Activated T-cell treated with anti-CD3 and anti-CD28 coated beads for 24 hours (primary cell): ENCODE data around the gene TPP1.

ENCODE experiments used
- DNase-seq: peaks from one replicate; pipeline ENCODE4 v3.0.0-alpha.2; 2020; ENCODE audit warnings: low read depth

The TPP1 gene

DNA sequence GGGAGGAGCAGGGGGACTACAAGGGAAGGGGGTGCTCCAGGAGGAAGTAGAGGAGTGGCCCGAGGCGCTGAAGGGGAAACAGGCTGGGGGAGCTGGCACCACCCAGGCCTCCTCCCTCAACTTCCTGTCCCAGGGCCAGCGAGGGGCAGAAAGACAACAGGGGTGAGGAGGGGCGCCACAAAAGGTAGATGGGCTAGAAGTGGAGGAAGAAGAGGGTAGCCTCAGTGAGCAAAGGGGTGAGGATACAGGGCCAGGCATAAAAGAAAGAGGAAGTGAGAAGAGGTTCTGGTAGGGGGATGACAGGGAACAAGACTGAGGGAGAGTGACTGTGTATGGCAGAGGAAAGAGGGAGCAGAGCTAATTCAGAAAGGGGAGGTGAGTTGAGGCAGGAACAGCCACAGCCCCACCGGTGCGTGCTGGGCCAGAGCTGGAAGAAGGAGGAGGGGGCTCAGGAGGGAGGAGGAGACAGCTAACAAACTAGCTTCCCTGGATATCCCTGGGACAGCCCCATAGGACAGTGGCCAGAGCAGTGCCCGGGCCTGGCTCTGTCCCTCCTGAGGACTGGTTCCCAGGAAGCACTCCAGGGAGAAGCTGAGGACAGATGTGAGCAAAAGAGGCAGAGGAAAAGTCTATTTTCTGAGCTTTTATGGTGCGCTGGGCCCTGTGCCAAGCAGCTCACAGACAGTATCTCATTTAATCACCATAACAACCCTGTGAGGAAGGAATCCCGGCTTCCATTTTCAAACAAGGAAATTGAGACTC, 27.9 kb upstream of the TPP1 start:
- no peak for DNase-seq

- no peak for DNase-seq
These were observed 27.3 kb upstream of the TPP1 start for GRCh38 chr11:6646576-6646917.

- DNase-seq = no peak
These were observed 26.8 kb upstream of the TPP1 start for GRCh38 chr11:6646071-6646470.

GRCh38 chr11:6642957-6643356, 23.7 kb upstream of the TPP1 start:
- no peak for DNase-seq

DNA sequence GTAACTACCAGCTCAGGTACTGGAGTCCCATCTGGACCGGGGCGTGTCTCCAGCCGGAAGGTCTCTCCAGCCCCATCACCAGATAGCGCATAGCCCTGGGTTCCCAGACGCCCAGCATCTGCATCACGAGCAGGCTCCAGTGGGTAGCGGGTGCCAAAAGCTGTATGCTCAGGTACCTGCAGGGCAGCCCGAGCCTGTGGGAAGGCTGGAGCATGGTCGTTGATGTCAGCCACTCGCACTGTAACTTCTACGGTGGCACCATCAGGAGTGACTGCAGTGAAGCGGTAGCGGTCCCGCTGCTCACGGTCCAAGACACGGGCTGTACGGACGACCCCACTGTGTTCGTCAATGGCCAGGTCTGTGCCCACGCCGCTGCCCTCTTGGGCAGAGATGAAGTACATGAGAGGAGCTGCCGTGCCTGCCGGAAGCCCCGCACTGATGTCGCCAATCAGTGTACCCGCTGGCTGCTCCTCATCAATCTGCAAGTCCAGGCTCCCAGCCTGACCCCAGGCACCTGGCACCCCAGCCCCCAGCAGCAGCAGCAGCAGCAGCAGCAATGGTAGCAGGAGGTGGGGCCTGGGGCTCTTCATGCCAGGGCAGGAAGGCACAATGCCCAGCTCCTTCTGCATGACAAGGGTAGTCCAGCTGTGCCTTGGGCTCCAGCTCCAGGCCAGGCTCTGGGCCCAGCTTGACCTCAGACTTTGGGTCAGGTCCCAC, 21.9 kb upstream of the TPP1 start:
- DNase-seq = no peak

DNA sequence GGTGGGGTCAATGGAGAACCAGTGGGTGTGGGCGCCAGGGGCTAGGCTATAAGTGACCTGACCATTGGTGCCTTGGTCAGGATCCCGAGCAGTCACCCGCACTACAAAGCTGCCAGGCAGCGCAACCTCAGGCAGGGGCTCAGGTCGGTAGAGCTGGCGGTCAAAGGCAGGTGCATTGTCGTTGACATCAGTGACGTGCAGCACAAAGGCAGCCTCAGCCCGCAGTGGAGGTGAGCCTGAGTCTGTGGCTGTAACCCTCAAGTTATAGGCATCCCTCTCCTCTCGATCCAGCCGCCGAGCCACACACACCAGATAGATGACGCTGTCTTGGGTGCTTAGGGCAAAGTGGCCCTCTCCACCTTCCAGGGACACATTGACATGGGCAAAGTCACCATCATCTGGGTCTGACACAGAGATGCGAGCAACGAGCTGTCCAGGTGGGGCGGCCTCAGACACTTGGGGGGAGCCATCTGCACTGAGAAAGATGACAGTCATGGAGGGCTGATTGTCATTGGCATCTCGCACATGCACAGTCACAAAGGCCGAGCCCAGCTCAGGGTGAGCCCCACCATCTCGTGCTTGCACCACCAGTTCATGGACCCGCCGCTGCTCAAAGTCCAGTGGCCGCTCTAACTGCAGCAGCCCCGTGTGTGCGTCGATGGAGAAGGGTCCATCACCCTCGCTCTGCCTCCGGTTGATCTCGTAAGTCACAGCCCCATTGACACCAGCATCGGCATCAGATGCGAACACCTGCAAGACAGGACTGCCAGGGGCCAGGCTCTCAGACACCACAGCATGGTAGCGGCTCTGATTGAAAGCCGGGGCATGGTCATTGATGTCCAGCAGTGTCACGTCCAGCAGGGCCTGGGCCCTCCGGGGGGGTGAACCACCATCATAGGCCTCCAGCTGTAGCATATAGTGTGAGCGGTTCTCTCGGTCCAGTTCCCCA, 21.1 kb upstream of the TPP1 start:
- DNase-seq = no peak

- no peak for DNase-seq
These were observed 19.2 kb upstream of the TPP1 start for GRCh38 chr11:6638429-6638828.

GRCh38 chr11:6637871-6638270, 18.6 kb upstream of the TPP1 start:
- no peak for DNase-seq

DNA sequence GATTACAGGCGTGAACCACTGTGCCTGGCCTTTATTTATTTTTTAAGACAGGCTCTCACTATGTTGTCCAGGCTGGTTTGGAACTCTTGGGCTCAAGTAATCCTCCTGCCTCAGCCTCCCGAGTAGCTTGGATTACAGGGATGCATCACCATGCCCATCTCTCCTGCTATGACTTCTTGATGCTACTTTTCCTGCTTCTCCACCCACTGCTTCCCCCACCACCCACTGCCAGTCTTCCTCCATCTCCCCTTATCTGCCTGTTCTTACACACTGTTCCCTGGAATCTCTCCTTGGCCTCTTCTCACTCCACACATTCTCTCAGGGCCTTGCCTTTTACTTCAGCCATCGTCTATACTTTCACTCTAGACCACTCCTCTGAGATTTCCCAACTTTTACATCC, 17.3 kb upstream of the TPP1 start:
- no peak for DNase-seq

- DNase-seq = no peak
These were observed 16.1 kb upstream of the TPP1 start for GRCh38 chr11:6635082-6635932.

GRCh38 chr11:6634534-6634933, 15.3 kb upstream of the TPP1 start:
- no peak for DNase-seq

GRCh38 chr11:6633422-6634408, 14.5 kb upstream of the TPP1 start:
- DNase-seq = no peak

DNA sequence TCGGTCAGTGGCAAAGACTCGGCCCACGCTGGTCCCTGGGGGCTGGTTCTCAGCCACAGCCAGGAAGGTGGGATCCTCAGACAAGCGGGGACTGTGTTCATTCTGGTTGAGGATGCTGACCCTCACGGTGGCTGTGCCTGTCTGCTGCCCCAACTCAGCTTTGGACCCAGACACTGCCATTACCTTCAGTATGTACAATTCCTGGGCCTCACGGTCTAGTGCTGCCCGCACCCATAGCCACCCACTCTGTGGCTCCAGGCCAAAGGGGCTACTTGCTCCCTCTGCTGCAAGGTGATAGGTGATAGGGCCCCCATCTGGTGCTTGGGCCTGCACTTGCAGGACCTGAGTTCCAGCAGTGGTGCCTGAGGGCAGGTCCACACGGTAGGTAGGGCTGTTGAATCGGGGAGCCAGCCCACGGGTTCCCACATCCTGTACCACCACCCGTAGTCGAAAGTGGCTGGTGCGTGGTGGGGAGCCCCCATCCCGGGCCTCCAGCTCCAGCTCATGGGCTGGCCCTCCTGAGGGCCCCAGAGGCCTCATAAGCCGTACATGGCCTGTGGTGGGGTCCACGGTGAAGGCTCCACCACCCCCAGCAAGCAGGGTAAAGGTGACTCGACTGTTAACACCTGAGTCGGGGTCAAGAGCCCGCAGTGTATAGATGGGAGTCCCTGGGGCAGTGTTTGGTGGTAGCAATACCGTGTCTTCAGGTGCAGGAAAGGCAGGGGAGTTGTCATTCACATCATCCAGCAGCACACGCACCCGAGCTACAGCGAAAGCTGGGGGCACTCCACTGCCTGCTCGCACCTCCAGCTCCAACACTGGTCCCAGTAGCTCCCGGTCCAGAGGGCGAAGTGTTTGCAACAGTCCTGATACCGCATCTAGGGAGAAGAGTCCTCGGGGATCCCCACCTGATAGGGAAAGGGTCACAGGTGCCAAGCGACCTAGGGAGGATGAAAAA, 13.2 kb upstream of the TPP1 start:
- DNase-seq = no peak

DNA sequence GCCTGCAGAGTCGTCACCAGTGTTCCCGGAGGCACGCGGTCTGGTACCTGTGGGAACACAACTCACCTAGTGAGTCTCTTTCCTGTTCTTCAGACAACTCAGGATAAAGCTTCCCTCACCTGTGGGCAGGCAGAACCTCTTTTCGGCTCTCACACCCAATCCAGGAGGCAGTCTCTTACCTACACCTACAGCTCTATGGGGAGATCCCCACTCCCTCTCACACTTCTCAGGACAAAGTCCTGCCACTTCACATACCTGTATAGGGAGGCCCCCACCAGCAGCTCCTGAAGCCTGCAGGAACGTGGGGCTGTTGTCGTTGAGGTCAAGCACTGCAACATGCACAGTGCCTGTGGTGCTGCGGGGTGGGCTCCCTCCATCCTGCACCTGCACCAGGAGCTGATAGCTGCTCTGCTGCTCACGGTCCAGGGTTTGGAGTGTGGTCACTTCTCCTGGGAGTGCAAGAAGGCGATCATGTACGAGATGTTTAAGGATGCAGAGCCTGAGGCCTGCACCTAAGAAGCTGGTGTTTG, 12.2 kb upstream of the TPP1 start:
- DNase-seq = no peak

GRCh38 chr11:6630632-6631291, 11.5 kb upstream of the TPP1 start:
- DNase-seq = no peak

DNA sequence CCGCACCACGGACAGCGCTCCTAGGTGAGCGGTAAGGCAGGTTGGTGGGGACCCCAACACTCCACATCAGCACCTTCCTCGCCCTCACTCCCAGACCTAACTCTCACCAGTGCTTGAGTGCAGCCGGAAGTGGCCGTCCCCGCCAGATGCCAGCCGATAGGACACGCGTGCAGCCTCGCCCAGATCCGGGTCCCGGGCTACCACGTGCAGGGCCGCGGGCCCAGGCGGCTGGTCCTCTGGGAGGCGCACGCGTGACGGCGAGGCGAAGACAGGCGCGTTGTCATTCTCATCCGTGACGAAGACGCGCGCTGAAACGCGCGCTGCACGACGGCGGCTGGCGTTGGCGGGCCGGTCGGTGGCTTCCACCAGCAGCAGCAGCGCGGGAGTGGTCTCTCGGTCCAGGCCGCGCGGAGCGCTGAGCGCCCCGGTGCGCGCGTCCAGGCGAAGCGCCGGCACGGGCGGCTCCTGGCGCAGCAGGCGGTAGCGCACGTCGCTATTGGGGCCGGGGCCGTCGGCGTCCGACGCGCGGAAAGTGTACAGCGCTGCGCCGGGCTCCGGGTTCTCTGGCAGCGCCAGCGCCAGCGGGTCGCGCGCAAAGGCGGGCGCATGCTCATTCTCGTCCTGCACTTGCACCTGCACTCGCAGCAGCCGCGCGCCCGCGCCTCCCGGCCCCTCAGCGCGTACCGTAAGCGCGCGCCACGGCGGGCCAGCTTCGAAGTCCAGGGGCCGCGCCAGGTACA, 10.8 kb upstream of the TPP1 start:
- no peak for DNase-seq

DNA sequence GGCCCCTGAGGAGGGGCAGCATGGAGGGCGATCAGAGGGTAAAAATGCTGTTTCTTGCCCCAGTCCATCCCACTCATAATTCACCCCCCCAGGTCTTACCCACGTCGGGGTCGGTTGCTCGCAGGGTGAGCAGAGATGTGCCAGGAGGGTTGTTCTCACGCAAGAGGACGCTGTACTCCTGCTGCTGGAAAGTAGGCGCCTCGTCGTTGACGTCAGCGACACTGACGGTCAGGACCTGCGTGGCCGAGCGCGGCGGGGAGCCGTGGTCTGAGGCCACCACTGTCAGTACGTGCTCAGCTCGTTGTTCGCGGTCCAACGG, 10.3 kb upstream of the TPP1 start:
- no peak for DNase-seq

DNA sequence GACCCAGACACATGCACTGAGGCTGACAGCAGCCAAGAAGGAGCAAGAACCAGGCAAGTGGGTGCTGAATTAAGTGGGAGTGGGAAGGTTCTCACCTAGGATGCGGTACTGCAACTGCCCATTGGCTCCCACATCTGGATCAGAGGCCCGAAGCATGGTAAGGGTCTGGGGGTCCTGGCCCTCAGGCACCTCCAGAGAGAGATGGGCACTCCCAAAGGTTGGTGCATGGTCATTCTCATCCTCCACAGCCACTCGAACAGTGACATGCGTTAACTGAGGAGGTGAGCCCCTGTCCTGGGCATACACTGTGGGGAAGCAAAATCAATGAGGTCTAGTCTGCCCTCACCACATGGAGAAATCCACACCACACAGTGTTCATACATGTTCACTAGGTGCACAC, 9.3 kb upstream of the TPP1 start:
- DNase-seq = no peak
